Erythroblast (primary cell): ENCODE results near the gene IL17A.

Experiments
- GATA1 ChIP-seq: IDR thresholded peaks from 2 replicates; pipeline ENCODE4 v1.6.1; 2011; ENCODE audit warnings: low read depth, mild to moderate bottlenecking, control low read depth, low read length, moderate library complexity
- POLR2A ChIP-seq: IDR thresholded peaks from 2 replicates; pipeline ENCODE4 v1.6.1; 2011; ENCODE audit warnings: mild to moderate bottlenecking, low read length

DNA sequence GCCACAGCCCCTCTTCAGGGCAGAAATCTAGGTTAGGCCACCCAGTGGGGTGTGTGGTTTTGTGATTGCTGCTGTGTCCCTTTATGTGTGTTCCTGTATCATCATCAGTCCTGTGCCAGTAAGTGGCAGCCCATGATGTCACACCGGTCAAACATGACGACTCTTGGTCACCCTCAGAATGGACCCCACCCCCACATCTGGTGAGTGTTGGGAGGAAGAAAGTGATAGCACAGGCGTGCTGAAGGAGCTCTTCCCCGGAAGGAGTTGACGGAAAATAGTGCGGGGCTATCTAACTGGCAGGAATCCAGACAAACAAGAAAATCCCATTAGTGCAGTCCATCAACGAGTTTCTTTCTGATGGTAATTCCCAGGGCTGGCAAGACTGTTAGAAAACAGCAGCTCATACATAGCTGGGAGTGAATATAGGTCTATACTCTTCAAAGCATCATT is 33.4 kb upstream of the IL17A start:
- TF ChIP-seq POLR2A (no peak), GATA1 (no peak)
